Sigmoid colon (tissue), 3 donors: ENCODE data around the gene MADD.

Source experiments
- CTCF ChIP-seq, 4 experiments: fragments of 450-650 bp in 3 of 4; fragments of 200-600 bp in 1 of 4; IDR thresholded peaks; one replicate each; pipeline ENCODE4 v1.5.1; 2016 to 2019; ENCODE audit warnings: antibody characterized with exemption in 4 of 4, mild to moderate bottlenecking in 3 of 4, moderate library complexity in 2 of 4
- POLR2A ChIP-seq, 2 donors: fragments of 450-650 bp; IDR thresholded peaks; one replicate each; pipeline ENCODE4 v1.6.1; 2016; ENCODE audit warnings: antibody characterized with exemption in 2 of 2, mild to moderate bottlenecking in 2 of 2, moderate library complexity in 2 of 2

GRCh38 chr11:47248304-47248663 lies 21.6 kb upstream of the MADD start:
- TF ChIP-seq CTCF (IDR thresholded peaks at IDR 0.05) (no peak), POLR2A (IDR thresholded peaks at IDR 0.05) (no peak)
